Measurements from ENCODE around the gene TAF4.
"Not testable (repeated sequence)": the region's sequence is repeated elsewhere in the genome, so short reads cannot be mapped to it uniquely, and the experiment has no call there.

TAF4 gene

GRCh38 chr20:62079166-62079565 is 13.5 kb upstream of the TAF4 start:
- DNase-seq, result no peak

GRCh38 chr20:62073323-62073722 is 7.6 kb upstream of the TAF4 start:
- DNase-seq, result no peak

DNA sequence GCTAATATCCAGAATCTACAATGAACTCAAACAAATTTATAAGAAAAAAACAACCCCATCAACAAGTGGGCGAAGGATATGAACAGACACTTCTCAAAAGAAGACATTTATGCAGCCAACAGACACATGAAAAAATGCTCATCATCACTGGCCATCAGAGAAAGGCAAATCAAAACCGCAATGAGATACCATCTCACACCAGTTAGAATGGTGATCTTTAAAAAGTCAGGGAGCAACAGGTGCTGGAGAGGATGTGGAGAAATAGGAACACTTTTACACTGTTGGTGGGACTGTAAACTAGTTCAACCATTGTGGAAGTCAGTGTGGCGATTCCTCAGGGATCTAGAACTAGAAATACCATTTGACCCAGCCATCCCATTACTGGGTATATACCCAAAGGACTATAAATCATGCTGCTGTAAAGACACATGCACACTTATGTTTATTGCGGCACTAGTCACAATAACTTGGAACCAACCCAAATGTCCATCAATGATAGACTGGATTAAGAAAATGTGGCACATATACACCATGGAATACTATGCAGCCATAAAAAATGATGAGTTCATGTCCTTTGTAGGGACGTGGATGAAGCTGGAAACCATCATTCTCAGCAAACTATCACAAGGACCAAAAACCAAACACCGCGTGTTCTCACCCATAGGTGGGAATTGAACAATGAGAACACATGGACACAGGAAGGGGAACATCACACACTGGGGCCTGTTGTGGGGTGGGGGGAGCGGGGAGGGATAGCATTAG is 6.2 kb upstream of the TAF4 start:
- not testable (repeated sequence) for DNase-seq

- DNase-seq, result no peak
Observed at GRCh38 chr20:62069741-62070216, 4.1 kb upstream of the TAF4 start.

- no peak for DNase-seq
Observed at GRCh38 chr20:62068997-62069396, 3.3 kb upstream of the TAF4 start.

- DNase-seq, result no peak
Observed at GRCh38 chr20:62067547-62068260, 2.0 kb upstream of the TAF4 start.

DNA sequence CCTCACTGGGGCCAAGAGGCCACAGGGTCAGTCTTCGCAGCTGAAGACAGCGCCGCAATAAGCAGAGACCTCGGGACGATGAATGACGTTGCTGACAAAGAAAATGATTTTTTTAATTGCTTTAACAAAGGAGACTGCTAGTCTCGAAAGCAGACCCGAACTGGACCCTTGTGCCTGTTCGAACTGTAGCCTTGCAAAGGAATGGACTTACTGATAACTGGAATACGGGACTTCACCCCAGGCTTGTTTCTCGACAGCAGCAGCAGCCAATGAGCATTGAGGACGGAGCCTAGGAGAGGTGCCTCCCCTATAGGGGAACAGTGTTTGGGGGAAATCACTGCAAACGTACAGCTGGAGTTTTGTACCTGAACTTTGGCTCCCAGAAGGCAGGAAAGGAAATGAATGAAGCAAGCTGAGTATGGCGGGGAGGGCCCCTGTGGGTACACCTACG is 1.3 kb upstream of the TAF4 start:
- no peak for DNase-seq

DNA sequence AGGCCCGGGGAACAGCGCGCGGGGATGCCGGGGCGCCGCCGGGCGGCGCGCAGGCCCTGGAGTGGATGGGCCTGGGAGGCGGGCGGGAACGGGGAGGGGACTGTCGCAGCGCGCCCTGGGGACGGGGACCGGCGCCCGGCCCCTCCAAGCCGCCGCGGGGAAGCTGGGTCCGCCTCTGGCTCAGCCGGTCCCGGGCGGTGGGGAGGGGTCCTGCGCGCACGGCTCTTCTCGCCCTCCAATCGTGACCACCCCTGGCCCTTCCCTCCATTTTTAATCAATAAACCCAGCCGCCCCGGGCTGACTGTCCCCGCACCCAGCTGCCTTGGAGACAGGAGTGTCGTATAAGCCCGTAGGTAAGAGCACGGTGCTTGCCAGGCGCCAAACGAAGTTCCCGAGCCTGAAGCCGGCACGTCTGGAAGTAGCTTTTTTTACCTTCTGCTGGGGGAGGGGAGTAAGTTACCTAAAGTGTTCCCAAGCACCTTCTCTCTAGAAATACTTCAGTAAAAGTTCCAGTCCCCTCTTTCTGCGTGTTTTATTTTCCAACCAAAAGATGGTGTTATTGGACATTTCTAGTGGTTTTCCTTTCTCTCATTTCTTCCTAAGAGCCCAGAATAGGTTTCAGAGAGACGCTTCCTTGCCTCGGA is 780 bp upstream of the TAF4 start:
- no peak for DNase-seq

GRCh38 chr20:62064770-62065673 is 659 bp downstream of the TAF4 start:
- no peak for DNase-seq

GRCh38 chr20:62063981-62064769 is 1.5 kb downstream of the TAF4 start:
- no peak for DNase-seq

DNA sequence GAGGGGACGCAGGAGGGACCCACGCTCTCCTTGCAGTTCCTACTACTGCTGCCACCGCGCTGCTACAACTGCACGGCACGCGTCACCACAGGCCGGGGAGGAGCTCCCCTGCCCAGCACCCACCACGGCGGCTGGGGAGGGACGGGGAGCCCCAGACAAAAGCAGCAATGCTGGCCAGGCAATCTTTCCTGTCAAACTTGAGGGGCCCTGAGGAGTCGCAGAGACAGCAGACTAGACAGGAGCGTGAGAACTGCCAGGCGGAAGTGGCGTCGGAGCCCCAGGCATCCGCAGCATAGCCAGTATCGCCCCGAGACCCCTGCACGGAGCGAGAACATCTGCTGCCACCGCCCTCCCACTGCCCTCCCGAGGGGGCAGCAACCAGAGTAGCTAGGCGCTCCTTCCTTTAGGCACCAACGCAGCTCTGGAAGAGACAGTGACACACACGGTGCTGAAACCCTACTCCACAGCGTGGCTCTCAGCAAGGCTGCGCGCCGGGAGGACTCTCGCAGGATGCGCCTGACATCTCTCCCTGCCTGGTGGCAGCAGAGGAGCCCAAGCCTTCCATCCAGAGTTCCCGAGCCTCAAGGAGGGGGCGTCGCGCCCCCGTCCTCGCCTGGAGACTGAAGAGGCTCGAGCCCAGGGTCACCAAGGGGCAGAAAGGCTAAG is 2.2 kb downstream of the TAF4 start:
- no peak for DNase-seq

DNA sequence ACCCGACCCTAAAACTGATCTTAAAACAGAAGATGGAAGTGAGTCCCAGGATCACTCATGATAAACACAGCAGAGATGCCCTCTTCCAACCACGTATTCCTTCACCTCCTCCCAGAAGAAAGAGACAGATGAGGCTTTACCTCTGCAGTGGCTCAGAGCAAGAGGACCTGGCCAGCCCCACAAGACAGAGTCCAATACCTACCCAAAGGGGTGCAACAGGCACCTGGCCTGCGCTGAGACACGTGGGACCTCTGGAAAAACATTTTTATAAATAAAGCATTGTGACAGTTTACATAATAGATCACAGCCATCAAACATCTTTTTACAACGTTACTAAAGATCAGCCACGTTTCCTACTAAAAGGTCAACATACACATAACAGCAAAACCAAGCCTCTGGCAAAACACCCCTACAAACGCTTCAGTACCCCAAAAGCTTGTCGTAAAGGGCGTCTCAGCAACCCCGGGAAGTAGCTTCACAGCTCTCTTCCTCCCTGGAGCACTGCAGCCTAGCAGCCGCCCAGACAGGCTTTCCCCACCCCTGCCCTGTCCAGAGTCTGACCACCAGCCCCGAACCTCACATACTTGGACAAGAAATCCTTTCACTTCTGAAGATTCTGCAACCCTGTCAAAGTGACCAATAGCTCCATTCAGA is 2.9 kb downstream of the TAF4 start:
- DNase-seq, result no peak

GRCh38 chr20:62061851-62062423 is 3.7 kb downstream of the TAF4 start:
- no peak for DNase-seq

- no peak for DNase-seq
Observed at GRCh38 chr20:62060631-62061541, 4.8 kb downstream of the TAF4 start.

- no peak for DNase-seq
Observed at GRCh38 chr20:62059920-62060630, 5.6 kb downstream of the TAF4 start.

DNA sequence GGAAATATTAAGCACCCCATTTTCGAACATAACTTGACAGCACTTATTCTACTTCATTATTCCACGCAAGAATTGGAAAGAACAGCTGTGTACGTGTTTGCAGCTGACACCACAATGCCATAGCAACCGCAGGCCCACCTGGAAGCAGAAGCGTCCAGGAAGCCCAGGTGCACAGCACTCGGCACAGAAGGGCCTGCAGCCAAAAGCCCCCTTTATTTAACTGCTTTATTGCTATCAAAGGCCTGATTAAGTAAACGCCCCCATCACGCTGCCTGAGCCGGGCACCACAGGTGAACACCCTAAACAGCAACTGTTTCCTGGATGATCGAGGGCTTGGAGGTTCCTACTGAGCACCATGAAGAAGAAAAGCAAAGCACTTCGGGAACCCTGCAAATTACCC is 6.3 kb downstream of the TAF4 start:
- DNase-seq, result no peak

GRCh38 chr20:62058941-62059340 is 6.7 kb downstream of the TAF4 start:
- no peak for DNase-seq

DNA sequence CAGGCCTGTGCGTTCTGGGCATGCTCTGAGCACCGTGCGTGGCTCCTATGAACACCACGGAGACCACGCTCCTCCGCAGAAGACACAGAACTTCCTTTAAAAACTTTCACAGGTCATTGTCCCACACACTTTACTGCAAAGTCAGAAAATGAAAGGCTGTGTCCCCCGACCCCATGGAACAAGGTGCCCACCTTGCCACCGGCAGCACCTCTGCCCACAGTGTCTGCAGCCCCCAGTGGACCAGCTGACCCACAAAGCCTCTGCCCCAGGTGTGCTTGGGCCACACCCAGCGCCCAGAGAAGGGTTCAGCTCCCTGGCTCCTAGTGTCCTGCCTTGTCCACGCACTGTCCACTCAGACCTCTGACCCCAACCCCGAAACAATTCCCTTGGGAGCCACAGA is 8.7 kb downstream of the TAF4 start:
- no peak for DNase-seq

GRCh38 chr20:62056377-62056776 is 9.3 kb downstream of the TAF4 start:
- no peak for DNase-seq
